ENCODE data around the gene NRL. TPM values are rescaled to one million over a fixed set of nuclear protein-coding genes. Genes with fewer than 3 reads are reported as not detected.

NRL gene
- total and polyA plus RNA-seq, 9 of the 15 experiments (the other 6 are each of a cell fraction or from before 2014, with no cell fraction given) = 0.07 to 2.7 (median 1.4) TPM; not detected in 1

GRCh38 chr14:24144451-24144850 lies 29.7 kb upstream of the NRL start (continued):
- TF ChIP-seq CTCFL (IDR thresholded peaks at IDR 0.05; ENCODE audit: borderline replicate concordance, insufficient read depth, low read depth, low read length, poor library complexity, severe bottlenecking) (no peak), BCOR (IDR thresholded peaks at IDR 0.05) (peak; percentile 90), TEAD2 (tag; IDR thresholded peaks at IDR 0.05) (no peak), SIX5 (IDR thresholded peaks at IDR 0.05; ENCODE audit: borderline replicate concordance in 1 of 2, insufficient read depth in 1 of 2, low read depth in 1 of 2, low read length in 2 of 2) (no peak), SRSF9 (IDR thresholded peaks at IDR 0.05; ENCODE audit: borderline replicate concordance, low read depth, low read length) (no peak), ADNP (tag; IDR thresholded peaks at IDR 0.05) (peak; percentile 86), ZBTB43 (CRISPR knock-in tag; IDR thresholded peaks at IDR 0.05) (no peak), KDM1A (IDR thresholded peaks at IDR 0.05) (peak; percentile 72 to 77), CBX1 (IDR thresholded peaks at IDR 0.05; ENCODE audit: low read depth) (no peak), ZHX1 (conservative IDR thresholded peaks at IDR 0.05; ENCODE audit: low read length) (no peak), ESRRB (CRISPR knock-in tag; IDR thresholded peaks at IDR 0.05; ENCODE audit: borderline replicate concordance) (no peak), RCOR1 (IDR thresholded peaks at IDR 0.05; ENCODE audit: borderline replicate concordance in 1 of 2, low read depth in 2 of 2, low read length in 2 of 2) (peak in 1 of 2 experiments; percentile 78; a peak in 2 of 4 replicates)
